Esophagus squamous epithelium (tissue), 4 donors: ENCODE measurements around the gene PARL.

ENCODE experiments used
- CTCF ChIP-seq, 6 experiments: fragments of 450-650 bp in 4 of 6; fragments of 200-600 bp in 2 of 6; sonication (generic) in 2 of 6; IDR thresholded peaks; one replicate each; pipeline ENCODE4 v1.5.1; 2016 to 2019; ENCODE audit warnings: antibody characterized with exemption in 6 of 6, mild to moderate bottlenecking in 4 of 6, moderate library complexity in 4 of 6
- POLR2A ChIP-seq, 4 donors: fragments of 450-650 bp; IDR thresholded peaks; one replicate each; pipeline ENCODE4 v1.6.1; 2017; ENCODE audit warnings: antibody characterized with exemption in 4 of 4, mild to moderate bottlenecking in 4 of 4, moderate library complexity in 3 of 4

DNA sequence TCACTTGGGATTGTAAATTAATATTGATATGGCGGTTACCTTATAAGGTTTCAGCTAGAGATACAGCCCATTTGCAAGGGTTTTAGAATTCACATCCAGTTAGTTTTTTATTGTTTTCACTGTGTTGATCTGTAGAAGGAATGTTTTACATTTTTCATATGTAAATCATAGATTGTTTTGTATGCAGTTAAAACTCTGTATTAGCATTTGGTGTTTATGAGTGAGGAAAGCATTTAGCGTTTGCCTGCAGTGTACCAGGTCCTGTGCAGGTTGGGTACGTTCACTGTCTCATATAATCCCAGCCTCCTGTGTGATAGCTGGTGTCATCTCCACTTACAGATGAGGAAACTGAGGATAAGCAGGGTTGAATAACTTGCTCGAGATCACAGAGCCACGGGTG lies 83.1 kb downstream of the PARL start:
- TF ChIP-seq CTCF (IDR thresholded peaks at IDR 0.05) (no peak), POLR2A (IDR thresholded peaks at IDR 0.05) (no peak)
